Adrenal gland (tissue), 12 donors: ENCODE measurements around the gene ERC1. TPM values are rescaled to one million over a fixed set of nuclear protein-coding genes. Genes with fewer than 3 reads are reported as not detected.

Experiments
- DNase-seq, 7 donors: peaks; one replicate each; pipeline ENCODE4 v3.0.0-alpha.2; 2019 to 2020
- H3K27ac ChIP-seq, 5 donors: fragments of 200-600 bp; sonication (generic) in 4 of 5; 1 replicate in 3 of 5; 2 replicates in 2 of 5; pipeline versions ENCODE4 v1.5.1 to v1.8.0; 2016 to 2020; ENCODE audit warnings: mild to moderate bottlenecking in 1 of 5
- H3K27me3 ChIP-seq: fragments of 200-600 bp; 2 replicates; pipeline ENCODE4 v1.8.0; 2021
- H3K36me3 ChIP-seq, 2 donors: fragments of 200-600 bp; replicated peaks in 1 of 2; 1 replicate in 1 of 2; 2 replicates in 1 of 2; pipeline versions ENCODE4 v1.5.1 to v1.8.0; 2018 to 2022
- H3K4me1 ChIP-seq, 2 donors: fragments of 200-600 bp; replicated peaks in 1 of 2; 1 replicate in 1 of 2; 2 replicates in 1 of 2; pipeline versions ENCODE4 v1.5.1 to v1.8.0; 2018 to 2021
- H3K4me3 ChIP-seq, 4 donors: fragments of 200-600 bp; sonication (generic) in 3 of 4; one replicate each; pipeline ENCODE4 v1.5.1; 2016 to 2018
- H3K9me3 ChIP-seq, 3 donors: fragments of 200-600 bp; sonication (generic) in 1 of 3; replicated peaks in 1 of 3; 1 replicate in 2 of 3; 2 replicates in 1 of 3; pipeline versions ENCODE4 v1.5.1 to v1.8.0; 2016 to 2021
- CTCF ChIP-seq, 6 experiments: fragments of 450-650 bp in 4 of 6; fragments of 200-600 bp in 2 of 6; sonication (generic) in 1 of 6; IDR thresholded peaks; 1 replicate in 5 of 6; 2 replicates in 1 of 6; pipeline versions ENCODE4 v1.5.1 to v1.8.0; 2016 to 2021; ENCODE audit warnings: antibody characterized with exemption in 6 of 6, mild to moderate bottlenecking in 2 of 6, moderate library complexity in 1 of 6
- POLR2A ChIP-seq, 2 donors: fragments of 450-650 bp; IDR thresholded peaks; one replicate each; pipeline ENCODE4 v1.6.1; 2017; ENCODE audit warnings: antibody characterized with exemption in 2 of 2, mild to moderate bottlenecking in 2 of 2, moderate library complexity in 1 of 2
- WGBS, 4 donors: extraction: QIAGEN DNeasy Blood & Tissue Kit in 2 of 4; methylation state at CpG; one replicate each; pipeline versions ENCODE4 v1.1.5 to v1.1.7; 2013 to 2017; 5-methylcytosine and 5-hydroxymethylcytosine counted together
- intact Hi-C, 2 donors: fragments of 100-400 bp; cut with DNase I; formaldehyde crosslinking; loops; one replicate each; pipeline versions ENCODE4 v1.14.1 to v1.15.0; 2022 to 2023
- polyA plus RNA-seq, 3 donors: library from polyadenylated mRNA; stranded (reverse); fragments of 200-250 nt in 2 of 3; fragments of 350-450 nt in 1 of 3; fragmentation: Illumina TruSeq in 1 of 3; extraction: RNeasy Lipid Tissue Mini Kit (QIAGEN cat#74804) in 1 of 3; gene quantifications; one replicate each; pipeline ENCODE4 v1.2.3, GENCODE V29; 2013 to 2014
- total RNA-seq, 9 donors: library from RNA; depleted of rRNA in 4 of 9; stranded (reverse); fragments of >200 nt in 4 of 9; fragments of 120-200 nt in 1 of 9; fragmentation: NEBNext Ultra II Directional in 1 of 9; extraction: Animal tissue kit (Norgen Biotek cat#: 25700) in 1 of 9; gene quantifications; one replicate each; pipeline versions ENCODE4 v1.1.0 to v1.2.4, GENCODE V29; 2013 to 2023
- donor health status: healthy with polysubstance abuse.
- donor health status: Bipolar disorder and iron deficiency.
- donor health status: DM: yes; HTN: yes; CAD: no.
- donor health status: DM: no; HTN: no; CAD: no.
- donor health status: DM: no; HTN: no; CAD: no.
- donor health status: DM: yes; HTN: yes; CAD: no.

The ERC1 gene
- total and polyA plus RNA-seq, 12 donors: 4.1 to 79.5 (median 40.2) TPM

- Histone ChIP-seq H3K27me3 (no peaks in the 10 kb centered on the region), H3K4me3 (no peak overlapping the region), H3K4me1 (no peaks in the 10 kb centered on the region), H3K36me3 (no peaks in the 10 kb centered on the region), H3K27ac (no peak overlapping the region), H3K9me3 (no peaks in the 10 kb centered on the region)
- DNase-seq: no peak
- 65 to 82% (median 75%) methylated on average over 5 of the region's 5 CpGs for WGBS, 4 donors
- intact Hi-C loops: no loop called here
- TF ChIP-seq CTCF (IDR thresholded peaks at IDR 0.05): no peak
- TF ChIP-seq POLR2A (IDR thresholded peaks at IDR 0.05): no peak
Measured at GRCh38 chr12:1481326-1481725, 490.3 kb downstream of the ERC1 start.

GRCh38 chr12:1481906-1482305, 490.9 kb downstream of the ERC1 start:
- H3K27ac ChIP-seq: no peak overlapping the region
- H3K9me3 ChIP-seq: no peaks in the 10 kb centered on the region
- H3K27me3 ChIP-seq: no peaks in the 10 kb centered on the region
- no peaks in the 10 kb centered on the region for H3K4me1 ChIP-seq
- no peak overlapping the region for H3K4me3 ChIP-seq
- H3K36me3 ChIP-seq: no peaks in the 10 kb centered on the region
- TF ChIP-seq POLR2A (IDR thresholded peaks at IDR 0.05) (no peak), CTCF (IDR thresholded peaks at IDR 0.05) (no peak)
- no peak for DNase-seq
- intact Hi-C loops: no loop called here
- 86 to 97% (median 93%) methylated on average over 8 of the region's 8 CpGs for WGBS, 4 donors

- Histone ChIP-seq H3K36me3 (peaks cover 0 to 13% of the 10 kb centered on the region in 2 donors), H3K4me1 (no peaks in the 10 kb centered on the region), H3K27ac (no peak overlapping the region), H3K9me3 (no peaks in the 10 kb centered on the region), H3K4me3 (no peak overlapping the region), H3K27me3 (no peaks in the 10 kb centered on the region)
- intact Hi-C loops: no loop called here
- 73 to 77% (median 74%) methylated on average over 13 of the region's 13 CpGs for WGBS, 4 donors
- TF ChIP-seq POLR2A (IDR thresholded peaks at IDR 0.05) (no peak), CTCF (IDR thresholded peaks at IDR 0.05) (no peak)
- peak in 1 of 7 donors; percentile 37 for DNase-seq
Measured at GRCh38 chr12:1488908-1489381, 497.9 kb downstream of the ERC1 start.

- peak in 1 of 7 donors; percentile 42 for DNase-seq
- WGBS, 4 donors: 84 to 89% (median 85%) methylated on average over 14 to 16 of the region's 16 CpGs
- intact Hi-C loops: no loop called here
- Histone ChIP-seq H3K27ac (no peak overlapping the region), H3K4me3 (no peak overlapping the region), H3K9me3 (no peaks in the 10 kb centered on the region), H3K36me3 (peaks cover 0 to 13% of the 10 kb centered on the region in 2 donors), H3K4me1 (no peaks in the 10 kb centered on the region), H3K27me3 (no peaks in the 10 kb centered on the region)
- TF ChIP-seq CTCF (IDR thresholded peaks at IDR 0.05) (no peak), POLR2A (IDR thresholded peaks at IDR 0.05) (no peak)
Measured at GRCh38 chr12:1491983-1492697, 501.1 kb downstream of the ERC1 start.
